ENCODE data around the gene RGSL1. TPM values are rescaled to one million over a fixed set of nuclear protein-coding genes. Genes with fewer than 3 reads are reported as not detected.
A peak's percentile ranks its signal among the peaks of the same experiment; 100 is the strongest.

Gene RGSL1
- total and polyA plus RNA-seq, 8 donors: not detected

GRCh38 chr1:182595641-182596240 is 145.8 kb downstream of the RGSL1 start:
- intact Hi-C loops (cut with DNase I): loop anchor here in 2 of 3 donors (2.0 to 10.0 kb wide), 2 partner anchors 189 to 199 kb away; no protein-coding TSS in a partner anchor
- ATAC-seq (peak; percentile 77 to 95 (median 88)), FAIRE-seq (no peak), DNase-seq (peak; percentile 53 to 83 (median 70))
- no peak overlapping the region for H3K4me3 ChIP-seq
- no peak overlapping the region for H3K27ac ChIP-seq
- 31 to 36% methylated on average over 4 of the region's 4 CpGs for WGBS, 2 donors
- H3K9me3 ChIP-seq: no peaks in the 10 kb centered on the region
- no peaks in the 10 kb centered on the region for H3K4me1 ChIP-seq
- no peaks in the 10 kb centered on the region for H3K27me3 ChIP-seq
- no peaks in the 10 kb centered on the region for H3K36me3 ChIP-seq
- TF ChIP-seq, protein P1, sequence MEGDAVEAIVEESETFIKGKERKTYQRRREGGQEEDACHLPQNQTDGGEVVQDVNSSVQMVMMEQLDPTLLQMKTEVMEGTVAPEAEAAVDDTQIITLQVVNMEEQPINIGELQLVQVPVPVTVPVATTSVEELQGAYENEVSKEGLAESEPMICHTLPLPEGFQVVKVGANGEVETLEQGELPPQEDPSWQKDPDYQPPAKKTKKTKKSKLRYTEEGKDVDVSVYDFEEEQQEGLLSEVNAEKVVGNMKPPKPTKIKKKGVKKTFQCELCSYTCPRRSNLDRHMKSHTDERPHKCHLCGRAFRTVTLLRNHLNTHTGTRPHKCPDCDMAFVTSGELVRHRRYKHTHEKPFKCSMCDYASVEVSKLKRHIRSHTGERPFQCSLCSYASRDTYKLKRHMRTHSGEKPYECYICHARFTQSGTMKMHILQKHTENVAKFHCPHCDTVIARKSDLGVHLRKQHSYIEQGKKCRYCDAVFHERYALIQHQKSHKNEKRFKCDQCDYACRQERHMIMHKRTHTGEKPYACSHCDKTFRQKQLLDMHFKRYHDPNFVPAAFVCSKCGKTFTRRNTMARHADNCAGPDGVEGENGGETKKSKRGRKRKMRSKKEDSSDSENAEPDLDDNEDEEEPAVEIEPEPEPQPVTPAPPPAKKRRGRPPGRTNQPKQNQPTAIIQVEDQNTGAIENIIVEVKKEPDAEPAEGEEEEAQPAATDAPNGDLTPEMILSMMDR (IDR thresholded peaks at IDR 0.05): peak; percentile 74 to 81 (median 77)

GRCh38 chr1:182596934-182597333 is 147.0 kb downstream of the RGSL1 start:
- no peak for FAIRE-seq
- H3K36me3 ChIP-seq: no peaks in the 10 kb centered on the region
- no peak for ATAC-seq
- DNase-seq: no peak
- H3K9me3 ChIP-seq: no peaks in the 10 kb centered on the region
- no peak overlapping the region for H3K4me3 ChIP-seq
- H3K27me3 ChIP-seq: no peaks in the 10 kb centered on the region
- intact Hi-C loops (cut with DNase I): loop anchor here in 2 of 3 donors (2.0 to 10.0 kb wide), 2 partner anchors 188 to 198 kb away; no protein-coding TSS in a partner anchor
- H3K27ac ChIP-seq: no peak overlapping the region
- H3K4me1 ChIP-seq: no peaks in the 10 kb centered on the region
- WGBS, 2 donors: 72 to 90% methylated on average over 6 of the region's 6 CpGs
- TF ChIP-seq, protein P1 (IDR thresholded peaks at IDR 0.05): no peak

- Histone ChIP-seq H3K36me3 (no peaks in the 10 kb centered on the region), H3K27me3 (no peaks in the 10 kb centered on the region), H3K9me3 (no peaks in the 10 kb centered on the region), H3K4me1 (peaks cover 0 to 6% (median 0%) of the 10 kb centered on the region in 3 donors), H3K4me3 (no peak overlapping the region), H3K27ac (no peak overlapping the region)
- FAIRE-seq (no peak), ATAC-seq (no peak), DNase-seq (no peak)
- intact Hi-C loops (cut with DNase I): loop anchor here in 1 of 3 donors (10.0 kb wide), 1 partner anchor 197 kb away; no protein-coding TSS in a partner anchor
- TF ChIP-seq, protein P1 (IDR thresholded peaks at IDR 0.05): no peak
- WGBS, 2 donors: 58 to 69% methylated on average over 5 of the region's 5 CpGs
These were observed 148.3 kb downstream of the RGSL1 start for GRCh38 chr1:182598296-182598695.

GRCh38 chr1:182599339-182599738 is 149.4 kb downstream of the RGSL1 start:
- Histone ChIP-seq H3K27me3 (no peaks in the 10 kb centered on the region), H3K36me3 (no peaks in the 10 kb centered on the region), H3K27ac (no peak overlapping the region), H3K4me3 (no peak overlapping the region), H3K4me1 (peaks cover 0 to 10% (median 0%) of the 10 kb centered on the region in 3 donors), H3K9me3 (no peaks in the 10 kb centered on the region)
- intact Hi-C loops (cut with DNase I): loop anchor here in 1 of 3 donors (10.0 kb wide), 1 partner anchor 195 kb away; no protein-coding TSS in a partner anchor
- no peak for ATAC-seq
- FAIRE-seq: no peak
- TF ChIP-seq, protein P1 (IDR thresholded peaks at IDR 0.05): no peak
- no peak for DNase-seq
- WGBS, 2 donors: 75 to 78% methylated on average over 6 of the region's 6 CpGs
